ENCODE results near the gene CMYA5. TPM values are rescaled to one million over a fixed set of nuclear protein-coding genes. Genes with fewer than 3 reads are reported as not detected.

The CMYA5 gene
- total RNA-seq, 1 donor from 2014 or later = 2.7 TPM

- no peak overlapping the region for H3K4me3 ChIP-seq
- DNase-seq = no peak
- ATAC-seq = no peak
- no peaks in the 10 kb centered on the region for H3K4me1 ChIP-seq
- no peaks in the 10 kb centered on the region for H3K27me3 ChIP-seq
- intact Hi-C loops (cut with DNase I) = no loop called here
- no peaks in the 10 kb centered on the region for H3K9me3 ChIP-seq
- H3K27ac ChIP-seq = no peak overlapping the region
- H3K36me3 ChIP-seq = no peaks in the 10 kb centered on the region
- TF ChIP-seq CTCF (IDR thresholded peaks at IDR 0.05) = no peak
These were observed 40.9 kb downstream of the CMYA5 start for GRCh38 chr5:79730564-79730963.

GRCh38 chr5:79731775-79732174 is 42.1 kb downstream of the CMYA5 start:
- DNase-seq = no peak
- Histone ChIP-seq H3K4me1 (no peaks in the 10 kb centered on the region), H3K4me3 (no peak overlapping the region), H3K36me3 (no peaks in the 10 kb centered on the region), H3K27me3 (no peaks in the 10 kb centered on the region), H3K9me3 (no peaks in the 10 kb centered on the region), H3K27ac (no peak overlapping the region)
- no peak for TF ChIP-seq CTCF (IDR thresholded peaks at IDR 0.05)
- ATAC-seq = no peak
- intact Hi-C loops (cut with DNase I) = no loop called here

GRCh38 chr5:79736528-79737514 is 47.2 kb downstream of the CMYA5 start:
- intact Hi-C loops (cut with DNase I) = no loop called here
- Histone ChIP-seq H3K27me3 (no peaks in the 10 kb centered on the region), H3K9me3 (no peaks in the 10 kb centered on the region), H3K4me1 (no peaks in the 10 kb centered on the region), H3K4me3 (no peak overlapping the region), H3K36me3 (no peaks in the 10 kb centered on the region), H3K27ac (no peak overlapping the region)
- TF ChIP-seq CTCF (IDR thresholded peaks at IDR 0.05) = no peak
- DNase-seq (no peak), ATAC-seq (no peak)

GRCh38 chr5:79738349-79738748 is 48.7 kb downstream of the CMYA5 start:
- DNase-seq (no peak), ATAC-seq (no peak)
- TF ChIP-seq CTCF (IDR thresholded peaks at IDR 0.05) = no peak
- Histone ChIP-seq H3K9me3 (no peaks in the 10 kb centered on the region), H3K4me1 (no peaks in the 10 kb centered on the region), H3K4me3 (no peak overlapping the region), H3K27ac (no peak overlapping the region), H3K36me3 (no peaks in the 10 kb centered on the region), H3K27me3 (no peaks in the 10 kb centered on the region)
- intact Hi-C loops (cut with DNase I) = no loop called here

GRCh38 chr5:79742549-79743136 is 53.0 kb downstream of the CMYA5 start:
- Histone ChIP-seq H3K36me3 (no peaks in the 10 kb centered on the region), H3K9me3 (no peaks in the 10 kb centered on the region), H3K27me3 (no peaks in the 10 kb centered on the region), H3K27ac (no peak overlapping the region), H3K4me3 (no peak overlapping the region), H3K4me1 (no peaks in the 10 kb centered on the region)
- TF ChIP-seq CTCF (IDR thresholded peaks at IDR 0.05) = no peak
- DNase-seq (no peak), ATAC-seq (no peak)
- intact Hi-C loops (cut with DNase I) = no loop called here

All from upper lobe of right lung (tissue), 1 donor.